ENCODE measurements around the gene ANO3.
"Not testable (repeated sequence)": the region's sequence is repeated elsewhere in the genome, so short reads cannot be mapped to it uniquely, and the experiment has no call there.

- TF ChIP-seq POLR2A (IDR thresholded peaks at IDR 0.05; ENCODE audit: low read length); GATA1 (IDR thresholded peaks at IDR 0.05; ENCODE audit: low read depth, low read length): not testable (repeated sequence)
Measured at GRCh38 chr11:26597049-26597689, 265.2 kb downstream of the ANO3 start.
